Activated CD8-positive, alpha-beta memory T cell treated with anti-CD3 and anti-CD28 coated beads for 36 hours (primary cell): ENCODE results near the gene TMEM252. TPM values are rescaled to one million over a fixed set of nuclear protein-coding genes. Genes with fewer than 3 reads are reported as not detected.

Experiments used
- CTCF ChIA-PET: fragments of 350-600 bp; sonication (Branson Sonifier 250); formaldehyde crosslinking; loops from one replicate; lab custom pipeline; 2021; ENCODE audit warnings: antibody characterized with exemption; lab: Charles Lee
- POLR2A ChIA-PET: fragments of 350-600 bp; sonication (Branson Sonifier 250); formaldehyde crosslinking; loops from one replicate; lab custom pipeline; 2021; ENCODE audit warnings: antibody characterized with exemption; lab: Charles Lee
- total RNA-seq, 2 experiments: library from RNA; stranded (reverse); gene quantifications; one replicate each; pipeline ENCODE4 v1.2.3, GENCODE V29; 2021

Gene TMEM252
- total RNA-seq, 2 experiments from 2014 or later, result not detected

- CTCF ChIA-PET, result interaction anchor here (1.3 kb wide), 1 partner anchor 11 kb away, joined by 3 read pairs; no protein-coding TSS in a partner anchor
- POLR2A ChIA-PET, result no interaction called here
Measured at GRCh38 chr9:68506551-68506950, 34.1 kb downstream of the TMEM252 start.

- ChIA-PET POLR2A (no interaction called here), CTCF (interaction anchor here (1.3 kb wide), 1 partner anchor 10 kb away, joined by 3 read pairs; no protein-coding TSS in a partner anchor)
Measured at GRCh38 chr9:68505681-68506409, 34.8 kb downstream of the TMEM252 start.

GRCh38 chr9:68502279-68502678, 38.4 kb downstream of the TMEM252 start:
- CTCF ChIA-PET, result no interaction called here
- POLR2A ChIA-PET, result no interaction called here

- POLR2A ChIA-PET, result no interaction called here
- CTCF ChIA-PET, result no interaction called here
Measured at GRCh38 chr9:68500457-68501381, 40.0 kb downstream of the TMEM252 start.

- ChIA-PET CTCF (no interaction called here), POLR2A (no interaction called here)
Measured at GRCh38 chr9:68498816-68499215, 41.9 kb downstream of the TMEM252 start.

- CTCF ChIA-PET, result no interaction called here
Measured at GRCh38 chr9:68497629-68498028, 43.1 kb downstream of the TMEM252 start.

GRCh38 chr9:68496356-68496755, 44.3 kb downstream of the TMEM252 start:
- ChIA-PET POLR2A (no interaction called here), CTCF (interaction anchor here (1.3 kb wide), 1 partner anchor 10 kb away, joined by 3 read pairs; no protein-coding TSS in a partner anchor)

More at GRCh38 chr9:68497629-68498028, 43.1 kb downstream of the TMEM252 start:
- POLR2A ChIA-PET, result no interaction called here

GRCh38 chr9:68495247-68495646, 45.4 kb downstream of the TMEM252 start:
- ChIA-PET CTCF (interaction anchor here (1.3 kb wide), 1 partner anchor 11 kb away, joined by 3 read pairs; no protein-coding TSS in a partner anchor), POLR2A (no interaction called here)

- POLR2A ChIA-PET, result no interaction called here
- CTCF ChIA-PET, result no interaction called here
Measured at GRCh38 chr9:68493958-68494577, 46.6 kb downstream of the TMEM252 start.

GRCh38 chr9:68493541-68493940, 47.1 kb downstream of the TMEM252 start:
- POLR2A ChIA-PET, result no interaction called here
- CTCF ChIA-PET, result no interaction called here

- CTCF ChIA-PET, result no interaction called here
- POLR2A ChIA-PET, result no interaction called here
Measured at GRCh38 chr9:68492806-68493205, 47.9 kb downstream of the TMEM252 start.

GRCh38 chr9:68489646-68490045, 51.0 kb downstream of the TMEM252 start:
- ChIA-PET CTCF (no interaction called here), POLR2A (no interaction called here)

GRCh38 chr9:68488126-68488525, 52.6 kb downstream of the TMEM252 start:
- CTCF ChIA-PET, result no interaction called here
- POLR2A ChIA-PET, result no interaction called here

Other genes with a start within 250 kb of the TMEM252 start
- under 1 TPM in 1 of 2 experiments, not detected in 1; 0.10 TPM for gene FOXD4L3, start 238.0 kb downstream of the TMEM252 start, total RNA-seq
- not detected for gene PGM5, start 184.3 kb downstream of the TMEM252 start, total RNA-seq
- 1 to 10 TPM; 2.3 to 3.1 TPM for gene PIP5K1B, start 164.4 kb upstream of the TMEM252 start, total RNA-seq